HG02870 (cell line): ENCODE measurements around the gene C12orf43.

ENCODE experiments used
- ATAC-seq: cut with Tn5 transposase; IDR thresholded peaks from one replicate; pipeline ENCODE4 v1.9.1; 2021; ENCODE audit warnings: mild to moderate bottlenecking, moderate library complexity; ENCODE audit not compliant: unreplicated experiment

C12orf43 gene

DNA sequence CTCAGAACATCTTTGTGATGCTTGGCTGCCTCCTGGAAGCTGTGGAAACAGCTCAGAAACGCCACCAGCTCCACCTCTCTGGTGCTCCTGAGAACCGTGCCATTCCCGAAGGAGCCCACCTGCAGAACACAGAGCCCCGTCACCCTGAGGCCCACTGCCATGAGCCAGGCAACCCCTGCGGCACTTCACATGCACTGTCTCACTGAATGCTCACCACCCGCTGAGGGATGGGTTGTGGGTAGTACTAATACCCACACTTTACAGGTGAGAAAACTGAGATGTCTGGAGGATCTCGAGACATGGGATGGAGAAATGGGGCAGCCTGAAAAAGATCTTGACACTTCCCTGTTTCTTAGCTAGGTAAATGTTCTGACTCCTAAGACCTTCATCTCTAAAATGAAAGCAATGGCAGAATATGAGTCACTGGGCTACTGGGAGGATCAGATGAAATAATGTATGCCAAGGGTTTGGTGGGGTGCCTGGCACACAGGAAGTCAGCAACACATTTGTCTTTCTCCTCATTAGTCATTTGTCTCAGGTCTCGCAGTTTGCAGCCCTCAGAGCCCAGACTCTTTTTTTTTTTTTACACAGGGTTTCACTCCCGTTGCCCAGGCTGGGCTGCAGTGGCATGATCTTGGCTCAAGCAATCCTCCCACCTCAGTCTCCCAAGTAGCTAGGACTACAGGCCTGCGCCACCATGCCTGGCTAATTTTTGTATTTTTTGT, 17.5 kb upstream of the C12orf43 start:
- no peak for ATAC-seq

DNA sequence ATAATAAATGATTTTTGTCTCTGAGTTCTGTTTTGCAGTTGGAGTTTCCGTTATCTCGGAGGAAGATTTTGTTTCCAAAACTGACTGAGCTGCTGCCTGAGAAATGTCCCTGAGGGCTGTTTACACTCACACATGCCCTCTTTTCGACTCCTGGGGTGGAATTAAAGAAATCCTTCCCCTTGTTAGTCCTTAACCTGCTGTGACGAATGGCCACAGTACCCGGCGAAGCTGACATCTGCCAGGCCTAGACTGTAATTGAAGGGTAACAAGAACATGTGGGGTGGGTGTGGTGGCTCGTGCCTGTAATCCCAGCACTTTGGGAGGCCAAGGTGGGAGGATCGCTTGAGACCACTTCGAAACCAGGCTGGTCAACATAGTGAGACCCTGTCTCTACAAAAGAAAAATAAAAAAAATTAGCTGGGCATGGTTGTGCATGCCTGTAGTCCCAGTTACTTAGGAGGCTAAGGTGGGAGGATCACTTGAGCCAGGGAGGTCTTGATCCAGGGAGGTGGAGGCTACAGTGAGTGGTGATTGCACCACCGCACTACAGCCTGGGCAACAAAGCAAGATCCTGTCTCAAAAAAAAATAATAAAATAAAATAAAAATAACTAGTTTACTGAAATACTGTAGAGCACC, 14.4 kb upstream of the C12orf43 start:
- no peak for ATAC-seq

DNA sequence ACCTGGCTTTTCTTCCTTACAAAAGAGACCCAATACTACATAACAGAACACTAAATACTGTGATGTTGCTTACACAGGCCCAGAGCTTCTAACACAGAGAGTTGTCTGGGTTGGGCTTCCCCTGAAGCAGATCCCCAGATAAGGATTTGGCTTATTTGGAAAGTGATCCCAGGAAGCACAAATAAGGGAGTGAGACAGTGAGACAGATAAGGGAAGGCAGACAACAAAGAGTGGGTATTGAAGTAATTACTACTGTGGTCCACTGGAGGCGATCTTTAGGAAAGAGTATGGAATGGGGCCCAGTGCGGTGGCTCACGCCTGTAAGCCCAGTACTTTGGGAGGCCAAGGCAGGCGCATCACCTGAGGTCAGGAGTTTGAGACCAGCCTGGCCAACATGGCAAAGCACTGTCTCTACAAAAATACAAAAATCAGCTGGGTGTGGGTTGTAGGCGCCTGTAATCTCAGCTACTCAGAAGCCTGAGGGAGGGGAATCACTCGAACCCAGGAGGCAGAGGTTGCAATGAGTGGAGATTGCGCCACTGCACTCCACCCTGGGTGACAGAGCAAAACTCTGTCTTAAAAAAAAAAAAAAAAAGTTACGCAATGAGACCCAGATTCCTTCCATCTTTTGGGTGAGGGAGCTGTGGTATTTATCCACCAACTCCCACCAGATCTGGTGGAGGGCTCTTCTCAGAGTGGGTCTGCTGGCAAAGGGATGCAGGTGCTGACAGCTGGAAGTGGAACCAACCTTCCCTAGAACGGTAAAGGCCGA, 10.2 kb upstream of the C12orf43 start:
- no peak for ATAC-seq

DNA sequence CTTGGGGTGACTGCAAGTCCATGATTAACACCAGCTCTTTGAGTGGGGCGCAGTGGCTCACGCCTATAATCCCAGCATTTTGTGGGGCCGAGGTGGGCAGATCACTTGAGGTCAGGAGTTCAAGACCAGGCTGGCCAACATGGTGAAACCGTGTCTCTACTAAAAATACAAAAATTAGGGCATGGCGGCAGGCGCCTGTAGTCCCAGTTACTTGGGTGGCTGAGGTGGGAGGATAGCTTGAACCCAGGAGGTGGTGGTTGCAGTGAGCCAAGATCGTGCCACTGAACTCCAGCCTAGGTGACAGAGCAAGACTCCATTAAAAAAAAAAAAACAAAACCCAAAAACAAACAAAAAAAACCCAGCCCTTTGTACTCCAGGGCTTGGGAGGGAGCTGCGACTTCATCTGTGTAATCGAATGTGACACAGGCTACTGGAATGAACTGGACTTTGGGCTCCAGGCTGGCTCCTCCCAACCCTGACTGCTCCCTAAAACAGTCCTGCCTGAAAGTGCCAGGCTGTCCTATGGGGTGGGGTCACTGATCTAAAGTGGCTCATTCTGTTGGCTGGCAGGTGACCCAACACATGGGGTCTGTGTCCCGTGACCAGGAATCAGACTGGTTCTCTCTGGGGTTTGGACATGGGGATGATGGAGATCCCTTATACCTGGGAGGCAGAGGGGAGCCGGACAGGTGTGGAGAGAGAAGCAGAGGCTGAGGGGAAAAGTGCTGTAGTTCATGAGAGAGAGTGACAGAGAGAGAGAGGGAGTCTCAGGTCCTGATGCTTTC, 9.3 kb upstream of the C12orf43 start:
- ATAC-seq: no peak

DNA sequence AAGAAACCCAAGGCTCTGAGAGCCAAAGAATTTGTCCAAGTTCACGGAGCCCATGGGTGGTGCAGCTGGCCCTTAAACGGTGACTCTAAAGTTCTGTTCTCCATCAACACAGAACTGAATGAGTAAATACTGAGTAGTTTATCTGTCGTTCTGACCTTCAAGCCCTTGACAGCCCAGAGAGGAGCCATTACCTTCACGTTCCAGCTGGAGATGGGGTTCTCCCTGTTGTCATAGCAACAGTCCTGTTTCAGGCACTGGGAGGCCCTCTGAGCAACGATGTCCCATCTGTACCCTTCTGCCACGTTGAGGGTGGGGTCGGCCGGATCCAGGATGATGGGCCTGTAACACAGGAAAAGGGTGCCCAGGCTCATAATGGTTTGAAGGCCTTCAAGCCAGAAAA, 7.5 kb upstream of the C12orf43 start:
- ATAC-seq: no peak

DNA sequence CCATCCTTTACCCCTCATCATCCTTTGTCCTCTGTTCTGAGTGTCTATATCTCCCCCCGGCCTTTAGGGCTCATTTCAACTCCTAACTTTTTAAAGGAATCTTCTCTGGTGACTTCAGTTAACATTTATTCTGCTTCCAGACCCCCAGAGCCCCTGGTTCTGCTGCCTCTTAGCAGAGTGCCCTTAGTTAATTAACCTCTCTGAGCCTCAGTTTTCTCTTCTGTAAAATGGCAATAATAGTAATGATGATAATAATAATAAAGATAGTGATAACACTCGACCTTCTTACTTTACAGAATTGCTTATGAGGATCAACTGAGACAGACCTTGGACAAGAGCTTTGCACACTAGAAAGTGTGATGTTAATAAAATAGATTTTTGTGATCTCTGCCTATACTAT, 6.4 kb upstream of the C12orf43 start:
- no peak for ATAC-seq

DNA sequence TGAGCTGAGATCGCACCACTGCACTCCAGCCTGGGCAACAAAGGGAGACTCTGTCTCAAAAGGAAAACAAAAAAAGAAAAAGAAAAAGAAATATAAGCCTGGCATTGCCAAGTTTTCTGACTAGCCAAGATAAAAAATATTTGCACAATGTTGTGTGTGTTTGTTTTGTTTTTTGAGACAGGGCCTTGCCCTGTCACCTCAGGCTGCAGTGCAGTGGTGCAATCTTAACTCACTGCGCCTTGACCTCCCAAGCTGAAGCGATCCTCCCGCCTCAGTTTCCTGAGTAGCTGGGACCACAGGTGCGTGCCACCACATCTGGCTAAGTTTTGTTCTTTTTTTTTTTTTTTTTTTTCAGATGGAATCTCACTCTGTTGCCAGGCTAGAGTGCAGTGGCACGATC, 5.5 kb upstream of the C12orf43 start:
- no peak for ATAC-seq

DNA sequence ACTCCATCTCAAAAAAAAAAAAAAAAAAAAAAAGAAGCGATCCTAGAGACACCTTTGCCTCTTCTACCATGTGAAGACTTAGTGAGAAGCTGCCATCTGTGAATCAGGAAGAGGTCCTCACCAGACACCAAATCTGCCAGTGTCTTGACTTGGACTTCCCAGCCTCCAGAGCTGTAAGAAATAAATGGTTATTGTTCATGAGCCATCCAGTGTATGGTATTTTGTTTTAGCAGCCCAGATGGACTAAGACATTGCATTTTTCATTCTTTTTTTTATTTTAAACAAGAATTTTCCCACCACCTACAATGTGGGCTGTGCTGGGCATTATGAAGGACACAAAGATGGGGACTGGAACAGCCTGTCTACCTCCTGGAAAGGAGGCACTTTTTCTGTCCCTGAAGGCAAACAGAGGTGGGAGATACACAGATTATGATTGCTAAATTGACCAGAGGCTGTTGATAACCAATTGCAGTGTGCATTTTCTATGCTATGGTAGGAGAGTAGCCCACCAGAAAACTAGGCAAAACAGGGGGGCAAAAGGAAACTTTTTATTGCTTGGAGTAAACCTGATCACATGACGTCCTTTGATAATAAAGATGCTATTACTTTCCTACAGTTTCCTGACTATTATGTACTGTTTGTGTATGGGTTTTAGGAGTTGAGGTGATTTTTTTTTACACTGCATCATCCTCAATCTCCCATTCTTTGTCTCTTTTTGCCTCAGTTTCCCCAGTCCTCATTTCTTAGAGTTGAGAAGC, 2.8 kb upstream of the C12orf43 start:
- no peak for ATAC-seq

DNA sequence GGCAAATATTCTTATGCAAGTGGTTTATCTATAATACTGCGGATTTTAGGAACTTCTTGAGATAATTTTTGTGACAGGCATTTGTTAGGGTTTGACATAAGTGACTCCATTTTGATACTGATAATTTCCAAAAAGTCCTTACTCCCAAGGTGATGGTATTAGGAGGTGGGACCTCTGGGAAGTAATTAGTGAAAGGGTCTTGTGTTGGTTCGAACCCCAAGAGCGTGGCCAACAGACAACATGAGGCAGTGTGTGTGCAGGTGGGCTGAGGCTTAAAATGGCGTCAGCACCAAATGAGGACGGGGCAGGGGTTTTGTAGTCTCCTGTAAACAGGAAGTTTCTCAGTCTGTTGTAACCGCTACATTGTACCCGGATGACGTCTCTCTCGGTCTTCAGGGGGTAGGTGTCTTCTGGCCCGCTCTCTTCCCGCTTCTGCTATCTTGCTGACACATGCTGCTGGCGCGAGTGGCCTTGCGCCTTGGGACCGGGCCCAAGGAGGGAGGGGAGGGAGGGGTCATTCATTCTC, 1.7 kb upstream of the C12orf43 start:
- ATAC-seq: no peak

DNA sequence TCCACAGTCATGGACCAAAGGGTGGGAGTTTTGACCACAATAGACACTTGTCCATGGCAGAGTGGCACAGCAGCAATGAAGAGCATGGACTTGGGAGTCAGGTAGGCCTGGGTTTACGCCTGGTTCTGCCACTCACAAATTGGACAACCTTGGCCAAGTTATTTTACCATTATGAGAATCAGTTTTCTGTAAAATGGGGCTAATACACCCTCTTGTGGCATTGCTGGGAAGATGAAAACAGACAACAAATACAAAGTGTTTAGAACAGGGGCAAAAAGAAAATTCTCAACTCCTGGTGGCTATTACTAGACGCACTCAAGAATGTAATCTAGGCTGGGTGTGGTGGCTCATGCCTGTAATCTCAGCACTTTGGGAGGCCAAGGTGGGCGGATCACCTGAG, 2.6 kb downstream of the C12orf43 start:
- no peak for ATAC-seq

DNA sequence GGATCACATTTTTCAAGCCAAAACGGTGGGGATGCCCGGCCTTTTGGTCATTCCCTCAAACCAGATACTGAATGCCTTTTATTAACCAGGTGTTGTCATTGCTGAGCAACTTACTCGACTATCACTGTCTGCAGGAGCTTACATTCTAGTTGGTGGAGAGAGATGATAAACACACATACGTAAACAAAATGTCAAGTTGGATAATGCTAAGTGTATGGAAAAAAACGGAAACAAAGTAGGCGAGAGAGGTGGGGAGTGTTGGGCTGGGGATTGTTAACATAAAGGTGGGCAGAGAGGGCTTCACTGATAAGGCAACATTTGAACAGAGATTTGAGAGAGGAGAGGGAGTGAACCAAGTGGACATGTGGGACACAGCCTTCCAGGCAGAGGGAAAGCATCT, 4.5 kb downstream of the C12orf43 start:
- no peak for ATAC-seq

DNA sequence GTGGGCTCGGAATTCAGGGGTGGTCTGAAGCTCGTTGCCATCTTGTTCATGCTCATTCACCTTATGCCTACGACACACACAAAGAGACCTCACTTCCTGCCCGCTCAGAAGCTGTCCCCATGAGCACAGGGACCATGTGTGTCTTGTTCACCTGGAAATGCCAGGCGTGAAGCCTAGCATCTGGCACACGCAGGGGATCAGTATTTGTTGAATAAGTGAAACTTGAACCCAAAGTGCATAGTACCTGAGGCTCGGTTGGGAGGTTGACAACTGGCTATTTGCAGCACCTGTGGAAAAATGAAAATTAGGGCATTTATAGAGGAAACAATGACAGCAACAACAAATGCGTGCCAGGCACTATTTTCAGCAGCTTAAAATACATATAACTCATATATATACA, 5.4 kb downstream of the C12orf43 start:
- no peak for ATAC-seq

DNA sequence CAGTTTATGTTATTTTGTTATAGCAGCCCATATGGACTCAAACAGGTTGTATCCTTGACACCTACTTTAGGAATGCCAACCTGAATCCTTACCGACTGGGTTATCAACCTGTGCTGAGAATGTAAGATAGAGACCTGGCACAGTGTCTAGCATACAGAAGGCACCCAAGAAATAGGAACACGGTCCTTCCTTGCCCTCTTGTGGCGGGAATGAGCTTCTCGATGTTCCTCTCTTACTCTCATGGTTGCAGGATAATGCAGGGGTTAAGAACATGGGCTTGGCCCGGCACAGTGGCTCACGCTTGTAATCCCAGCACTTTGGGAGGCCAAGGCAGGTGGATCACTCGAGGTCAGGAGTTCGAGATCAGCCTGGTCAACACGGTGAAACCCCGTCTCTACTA, 6.5 kb downstream of the C12orf43 start:
- ATAC-seq: no peak

DNA sequence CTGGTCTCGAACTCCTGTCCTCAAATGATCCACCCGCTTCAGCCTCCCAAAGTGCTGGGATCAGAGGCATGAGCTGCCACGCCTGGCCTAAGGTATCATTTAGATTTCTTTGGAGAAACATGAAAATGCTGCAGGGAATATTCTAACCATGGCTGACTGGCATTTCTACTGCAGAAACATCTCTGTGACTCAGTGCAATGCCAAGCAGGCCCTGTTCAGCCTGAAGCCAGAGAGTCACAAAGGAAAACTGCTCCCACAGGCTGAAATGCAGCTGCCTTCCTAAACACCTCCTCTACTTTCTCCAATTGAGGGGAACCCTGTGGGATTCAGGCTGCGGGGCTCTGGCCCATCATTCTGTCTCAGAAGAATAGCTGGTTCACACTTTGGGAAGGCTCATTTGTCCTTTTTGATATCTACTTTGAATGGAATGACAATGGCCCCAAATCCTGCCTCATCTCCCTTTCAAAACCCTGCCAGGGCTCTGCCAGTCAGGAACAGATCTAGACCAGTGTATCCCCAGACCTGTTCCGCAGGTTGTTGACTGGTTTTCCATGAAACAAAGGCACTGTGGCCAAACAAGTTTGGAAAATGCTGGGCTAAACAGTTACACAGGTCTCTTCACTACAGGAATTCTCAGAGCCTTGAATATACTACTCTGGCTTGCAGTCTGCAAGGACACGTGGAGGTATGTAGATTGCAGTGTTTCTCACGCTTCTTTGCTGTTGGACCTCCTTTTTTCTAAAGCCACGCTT, 7.8 kb downstream of the C12orf43 start:
- ATAC-seq: no peak

DNA sequence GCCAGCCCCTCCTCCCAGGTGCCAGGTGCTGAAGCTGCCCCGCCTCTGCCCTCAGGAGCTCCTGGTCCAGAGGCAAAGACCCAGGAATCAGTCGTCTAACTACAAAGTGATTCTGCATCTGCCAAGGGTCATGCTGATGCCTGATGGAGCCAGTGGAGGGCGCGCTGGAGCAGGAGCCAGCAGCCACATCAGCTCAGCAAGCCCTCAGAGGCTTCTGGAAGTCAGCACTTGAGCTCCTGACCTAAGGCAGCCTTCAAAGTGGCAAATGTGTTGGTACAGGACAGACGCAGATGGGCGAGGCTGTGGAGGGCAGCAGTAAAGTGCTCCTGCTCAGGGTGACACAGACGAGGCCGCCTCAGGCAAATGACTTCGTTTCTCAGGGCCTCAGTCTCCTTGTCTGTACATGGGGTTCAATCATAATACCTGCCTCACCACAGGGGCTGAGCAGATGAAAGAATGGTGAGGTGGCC, 10.9 kb downstream of the C12orf43 start:
- ATAC-seq: no peak

DNA sequence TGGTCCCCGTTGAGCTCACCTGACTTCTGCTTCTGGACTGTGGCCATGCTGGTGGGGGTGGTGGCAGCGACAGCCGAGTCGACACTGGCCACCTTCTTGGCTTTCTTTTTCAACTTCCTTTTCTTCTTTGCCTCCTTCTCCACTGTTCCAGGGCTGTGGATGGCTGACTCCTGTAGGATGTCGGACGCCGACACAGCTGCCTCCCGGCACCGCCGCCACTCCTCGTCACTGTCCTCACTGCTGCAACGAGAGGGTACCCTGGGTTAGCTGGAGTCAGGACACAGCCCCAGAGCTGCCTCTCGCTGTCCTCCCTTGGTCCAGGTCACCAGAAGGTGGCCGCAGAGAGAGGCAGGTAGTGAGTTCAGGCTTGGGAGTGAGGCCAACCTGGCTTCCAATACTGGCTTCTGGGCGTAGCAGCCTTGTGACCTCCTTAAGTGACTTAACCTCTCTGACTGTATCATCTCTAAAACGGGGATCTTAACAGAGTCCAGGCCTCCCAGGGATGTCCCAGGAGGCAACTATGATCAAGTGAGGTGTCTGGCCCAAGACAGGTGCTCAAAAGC, 12.0 kb downstream of the C12orf43 start:
- no peak for ATAC-seq

DNA sequence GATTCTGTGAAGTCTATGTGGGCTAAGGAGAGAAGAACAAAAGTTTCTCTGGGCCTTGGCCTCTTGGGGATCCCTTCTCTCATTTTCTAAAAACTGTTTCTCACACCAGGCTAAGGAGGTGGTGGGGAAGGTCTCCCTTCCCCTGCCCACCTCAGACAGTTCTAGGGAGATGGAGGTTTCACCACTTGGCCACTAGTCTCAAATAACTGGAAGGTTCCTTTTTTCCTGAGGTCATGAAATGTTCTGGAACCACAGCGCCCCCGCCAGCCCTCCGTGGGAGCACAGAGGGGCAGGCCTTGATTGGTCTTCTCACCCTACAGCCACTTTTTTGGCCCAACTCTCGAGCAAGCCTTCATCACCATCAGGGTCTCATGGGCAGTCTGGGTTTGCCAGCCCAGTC, 12.6 kb downstream of the C12orf43 start:
- no peak for ATAC-seq

DNA sequence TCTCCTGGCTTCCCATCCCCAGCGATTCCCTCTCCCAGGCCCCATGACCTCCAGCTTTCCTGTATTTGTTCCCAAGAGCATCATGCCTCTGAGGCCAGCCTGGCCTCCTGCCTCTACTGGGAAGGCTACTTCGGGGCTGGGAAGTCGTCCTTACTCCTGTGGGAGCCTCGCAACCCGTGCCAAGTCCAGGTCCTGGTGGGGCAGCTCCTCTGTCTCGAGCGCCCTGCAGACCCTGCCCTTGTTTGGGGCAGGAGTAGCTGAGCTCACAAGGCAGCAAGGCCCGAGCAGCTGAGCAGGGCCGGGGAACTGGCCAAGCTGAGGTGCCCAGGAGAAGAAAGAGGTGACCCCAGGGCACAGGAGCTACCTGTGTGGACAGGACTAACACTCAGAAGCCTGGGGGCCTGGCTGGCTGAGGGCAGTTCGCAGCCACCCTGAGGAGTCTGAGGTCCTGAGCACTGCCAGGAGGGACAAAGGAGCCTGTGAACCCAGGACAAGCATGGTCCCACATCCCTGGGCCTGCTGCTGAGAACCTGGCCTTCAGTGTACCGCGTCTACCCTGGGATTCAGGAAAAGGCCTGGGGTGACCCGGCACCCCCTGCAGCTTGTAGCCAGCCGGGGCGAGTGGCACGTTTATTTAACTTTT, 14.3 kb downstream of the C12orf43 start:
- ATAC-seq: no peak

DNA sequence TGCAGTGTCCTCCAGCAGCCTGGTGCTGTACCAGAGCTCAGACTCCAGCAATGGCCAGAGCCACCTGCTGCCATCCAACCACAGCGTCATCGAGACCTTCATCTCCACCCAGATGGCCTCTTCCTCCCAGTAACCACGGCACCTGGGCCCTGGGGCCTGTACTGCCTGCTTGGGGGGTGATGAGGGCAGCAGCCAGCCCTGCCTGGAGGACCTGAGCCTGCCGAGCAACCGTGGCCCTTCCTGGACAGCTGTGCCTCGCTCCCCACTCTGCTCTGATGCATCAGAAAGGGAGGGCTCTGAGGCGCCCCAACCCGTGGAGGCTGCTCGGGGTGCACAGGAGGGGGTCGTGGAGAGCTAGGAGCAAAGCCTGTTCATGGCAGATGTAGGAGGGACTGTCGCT, 15.2 kb downstream of the C12orf43 start:
- no peak for ATAC-seq
